CD14-positive monocyte (primary cell): Measurements from ENCODE around the gene KCNA10. TPM values are rescaled to one million over a fixed set of nuclear protein-coding genes. Genes with fewer than 3 reads are reported as not detected.

Experiments
- DNase-seq, 3 donors: peaks; one replicate each; pipeline ENCODE4 v3.0.0-alpha.2; 2011 to 2022
- H2AFZ ChIP-seq: 2 replicates; pipeline ENCODE4 v1.6.0; 2012; ENCODE audit warnings: mild to moderate bottlenecking, low read depth, low read length, inconsistent platforms; ENCODE audit not compliant: insufficient read depth, poor library complexity, severe bottlenecking
- H3K27ac ChIP-seq, 2 donors: 1 replicate in 1 of 2; 2 replicates in 1 of 2; pipeline ENCODE4 v1.5.1; 2012 to 2013; ENCODE audit warnings: low read length in 2 of 2, control low read depth in 1 of 2, inconsistent platforms in 1 of 2, low read depth in 1 of 2, mild to moderate bottlenecking in 1 of 2
- H3K27me3 ChIP-seq, 2 donors: one replicate each; pipeline versions ENCODE4 v1.6.0 to v1.6.1; 2011 to 2013; ENCODE audit warnings: low read length in 2 of 2; ENCODE audit not compliant: control insufficient read depth in 2 of 2, insufficient read depth in 2 of 2
- H3K36me3 ChIP-seq, 2 donors: replicated peaks in 1 of 2; 1 replicate in 1 of 2; 2 replicates in 1 of 2; pipeline versions ENCODE4 v1.5.1 to v1.6.1; 2012 to 2013; ENCODE audit warnings: low read length in 2 of 2, control low read depth in 1 of 2, inconsistent platforms in 1 of 2, mild to moderate bottlenecking in 1 of 2; ENCODE audit not compliant: insufficient read depth in 2 of 2, control insufficient read depth in 1 of 2
- H3K4me1 ChIP-seq, 2 donors: 1 replicate in 1 of 2; 2 replicates in 1 of 2; pipeline versions ENCODE4 v1.5.1 to v1.6.1; 2012 to 2013; ENCODE audit warnings: low read length in 2 of 2, control low read depth in 1 of 2, inconsistent platforms in 1 of 2, mild to moderate bottlenecking in 1 of 2, moderate library complexity in 1 of 2; ENCODE audit not compliant: insufficient read depth in 2 of 2, control insufficient read depth in 1 of 2
- H3K4me2 ChIP-seq: replicated peaks from 2 replicates; pipeline ENCODE3; 2012; ENCODE audit warnings: low read length, moderate library complexity, mild to moderate bottlenecking; ENCODE audit not compliant: poor library complexity, severe bottlenecking; ENCODE audit errors: extremely low read depth
- H3K4me3 ChIP-seq, 3 experiments: fragments of 200-600 bp in 1 of 3; sonication (generic) in 1 of 3; replicated peaks in 1 of 3; 1 replicate in 2 of 3; 2 replicates in 1 of 3; pipeline ENCODE4 v1.5.1; 2011 to 2013; ENCODE audit warnings: low read length in 3 of 3, mild to moderate bottlenecking in 3 of 3, control low read depth in 2 of 3, low read depth in 2 of 3, inconsistent platforms in 1 of 3, moderate library complexity in 1 of 3
- H3K79me2 ChIP-seq: 2 replicates; pipeline ENCODE4 v1.6.0; 2012; ENCODE audit warnings: mild to moderate bottlenecking, control low read depth, inconsistent platforms, low read length, moderate library complexity; ENCODE audit not compliant: insufficient read depth
- H3K9ac ChIP-seq: 2 replicates; pipeline ENCODE4 v1.6.0; 2017; ENCODE audit warnings: low read length, mild to moderate bottlenecking; ENCODE audit not compliant: insufficient read depth, poor library complexity, severe bottlenecking
- H3K9me3 ChIP-seq, 2 donors: replicated peaks in 1 of 2; 1 replicate in 1 of 2; 2 replicates in 1 of 2; pipeline versions ENCODE4 v1.5.1 to v1.6.1; 2012 to 2013; ENCODE audit warnings: low read length in 2 of 2, control low read depth in 1 of 2; ENCODE audit not compliant: control insufficient read depth in 1 of 2, insufficient read depth in 1 of 2
- H4K20me1 ChIP-seq: 2 replicates; pipeline ENCODE4 v1.6.0; 2012; ENCODE audit warnings: mild to moderate bottlenecking, low read length, control low read depth, moderate library complexity; ENCODE audit not compliant: insufficient read depth
- H3K27ac Mint-ChIP-seq, 7 donors: one replicate each; pipeline ENCODE4 v1.8.0; 2020; ENCODE audit warnings: mild to moderate bottlenecking in 7 of 7, mixed read lengths in 7 of 7, moderate library complexity in 6 of 7, inconsistent platforms in 2 of 7
- H3K27me3 Mint-ChIP-seq, 3 donors: one replicate each; pipeline ENCODE4 v1.8.0; 2021 to 2022; ENCODE audit warnings: low read depth in 3 of 3, mild to moderate bottlenecking in 3 of 3, mixed read lengths in 3 of 3, moderate library complexity in 3 of 3, inconsistent platforms in 1 of 3
- H3K36me3 Mint-ChIP-seq, 2 donors: one replicate each; pipeline ENCODE4 v1.8.0; 2020; ENCODE audit warnings: mixed read lengths in 2 of 2, inconsistent platforms in 1 of 2, mild to moderate bottlenecking in 1 of 2
- H3K4me1 Mint-ChIP-seq: one replicate; pipeline ENCODE4 v1.8.0; 2020; ENCODE audit warnings: mild to moderate bottlenecking, mixed read lengths
- H3K4me3 Mint-ChIP-seq, 2 donors: one replicate each; pipeline ENCODE4 v1.8.0; 2020; ENCODE audit warnings: mild to moderate bottlenecking in 2 of 2, mixed read lengths in 2 of 2, moderate library complexity in 1 of 2
- H3K9me3 Mint-ChIP-seq, 7 donors: one replicate each; pipeline ENCODE4 v1.8.0; 2020 to 2022; ENCODE audit warnings: mixed read lengths in 7 of 7, mild to moderate bottlenecking in 6 of 7, moderate library complexity in 6 of 7, inconsistent platforms in 2 of 7
- CTCF ChIP-seq: fragments of 200-600 bp; IDR thresholded peaks from one replicate; pipeline ENCODE4 v1.8.0; 2022; ENCODE audit warnings: antibody characterized with exemption, mild to moderate bottlenecking
- WGBS: methylation state at CpG from one replicate; pipeline ENCODE4 v1.1.5; 2013; ENCODE audit warnings: missing lambda C conversion rate; ENCODE audit not compliant: insufficient coverage; 5-methylcytosine and 5-hydroxymethylcytosine counted together
- intact Hi-C, 2 donors: fragments of 100-400 bp; cut with micrococcal nuclease; formaldehyde crosslinking; loops; one replicate each; pipeline versions ENCODE4 v1.15.0 to v1.15.1; 2023
- polyA plus RNA-seq, 3 donors: library from polyadenylated mRNA; depleted of rRNA in 1 of 3; unstranded in 2 of 3; stranded (reverse) in 1 of 3; fragments of 300-500 nt in 2 of 3; fragments of >200 nt in 1 of 3; fragmentation: Illumina TruSeq in 2 of 3; gene quantifications; 1 replicate in 2 of 3; 2 replicates in 1 of 3; pipeline ENCODE4 v1.2.3, GENCODE V29; 2012 to 2021

Gene KCNA10
- polyA plus RNA-seq, 3 donors: not detected

DNA sequence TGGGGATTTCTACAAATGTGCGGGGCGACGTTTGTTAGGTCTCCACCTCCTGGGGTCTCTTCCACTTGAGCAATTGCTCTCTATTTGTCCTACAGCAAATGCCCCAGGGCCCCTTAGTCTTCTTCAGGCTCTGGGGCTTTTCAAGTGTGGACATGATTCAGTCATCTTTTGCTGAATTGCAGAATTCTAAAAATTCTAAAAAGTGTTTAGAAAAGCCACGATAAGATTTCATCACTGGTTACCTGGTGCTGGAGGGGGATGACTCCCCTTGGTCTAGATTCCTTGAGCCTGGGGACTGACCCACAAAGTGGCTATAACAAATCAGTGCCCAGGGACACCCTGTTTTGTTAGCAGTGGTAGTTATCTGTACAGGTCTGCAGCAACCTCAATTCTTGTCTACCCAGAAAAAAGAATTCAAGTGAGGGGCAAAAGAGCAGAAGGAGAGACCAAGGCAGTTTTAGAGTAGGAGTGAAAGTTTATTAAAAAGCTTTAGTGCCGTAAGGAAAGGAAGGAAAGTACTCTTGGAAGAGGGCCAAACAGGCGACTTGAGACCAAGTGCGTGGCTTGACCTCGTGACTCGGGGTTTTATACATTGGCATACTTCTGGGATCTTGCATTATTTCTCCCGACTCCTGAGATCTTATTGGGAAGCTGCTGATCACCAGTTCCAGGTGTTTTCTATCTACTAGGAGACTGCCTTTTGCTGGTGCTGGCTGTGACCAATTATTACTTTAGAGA, 42.8 kb downstream of the KCNA10 start:
- no peaks in the 10 kb centered on the region for H4K20me1 ChIP-seq
- Mint-ChIP-seq H3K9me3 (peaks cover 0 to 3% (median 0%) of the 10 kb centered on the region in 7 donors), H3K27me3 (peaks cover 2 to 6% (median 3%) of the 10 kb centered on the region in 3 donors), H3K4me3 (no peak overlapping the region), H3K4me1 (no peaks in the 10 kb centered on the region), H3K27ac (no peak overlapping the region), H3K36me3 (no peaks in the 10 kb centered on the region)
- H3K4me3 ChIP-seq: no peak overlapping the region
- no peak for TF ChIP-seq CTCF
- no peaks in the 10 kb centered on the region for H3K79me2 ChIP-seq
- no peak overlapping the region for H3K4me2 ChIP-seq
- WGBS: 62% methylated on average over 6 of the region's 10 CpGs
- DNase-seq: no peak
- H3K27ac ChIP-seq: no peak overlapping the region
- H3K27me3 ChIP-seq: no peaks in the 10 kb centered on the region
- H3K9me3 ChIP-seq: no peaks in the 10 kb centered on the region
- H3K4me1 ChIP-seq: no peaks in the 10 kb centered on the region
- intact Hi-C loops: no loop called here
- H3K9ac ChIP-seq: no peak overlapping the region
- no peak overlapping the region for H2AFZ ChIP-seq
- H3K36me3 ChIP-seq: no peaks in the 10 kb centered on the region

DNA sequence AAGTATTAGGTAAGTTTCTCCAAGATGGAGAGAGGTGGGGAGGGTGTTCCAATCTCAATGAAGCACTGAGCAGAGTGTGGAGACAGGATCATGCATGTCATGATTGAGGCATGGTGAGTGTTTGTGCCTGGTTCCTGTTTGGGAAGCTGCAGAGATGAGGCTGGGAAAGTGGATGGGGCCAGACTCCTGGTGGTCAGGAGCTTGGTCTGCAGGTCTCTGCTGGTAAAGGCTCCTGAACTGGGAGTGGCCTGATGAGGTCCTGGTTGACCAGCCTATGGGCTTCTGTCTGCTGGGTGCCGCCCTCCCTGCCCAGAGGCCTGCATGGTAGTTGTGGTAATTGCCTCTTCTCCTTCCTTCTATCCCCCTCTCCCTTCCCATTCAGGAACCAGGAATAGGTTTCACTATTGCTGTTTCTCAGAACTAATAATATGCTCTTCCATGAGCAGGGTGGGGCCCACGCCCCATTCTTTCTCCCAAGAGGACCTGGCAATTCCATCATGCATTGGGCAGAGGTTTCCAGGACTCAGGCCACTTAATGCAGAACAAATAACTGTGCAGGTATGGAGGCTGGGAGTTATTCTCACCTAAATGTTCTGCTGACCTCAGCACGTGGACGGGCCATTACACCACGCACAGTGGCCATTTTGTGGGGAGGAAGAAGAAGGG, 43.5 kb downstream of the KCNA10 start:
- DNase-seq: no peak
- Histone ChIP-seq H3K36me3 (no peaks in the 10 kb centered on the region), H3K27ac (no peak overlapping the region), H3K79me2 (no peaks in the 10 kb centered on the region), H3K9me3 (no peaks in the 10 kb centered on the region), H3K27me3 (no peaks in the 10 kb centered on the region), H3K9ac (no peak overlapping the region), H3K4me3 (no peak overlapping the region), H3K4me1 (no peaks in the 10 kb centered on the region), H3K4me2 (no peak overlapping the region), H2AFZ (no peak overlapping the region), H4K20me1 (no peaks in the 10 kb centered on the region)
- Mint-ChIP-seq H3K4me1 (no peaks in the 10 kb centered on the region), H3K36me3 (no peaks in the 10 kb centered on the region), H3K9me3 (peaks cover 0 to 3% (median 0%) of the 10 kb centered on the region in 7 donors), H3K27ac (no peak overlapping the region), H3K27me3 (peaks cover 2 to 6% (median 3%) of the 10 kb centered on the region in 3 donors), H3K4me3 (no peak overlapping the region)
- no peak for TF ChIP-seq CTCF
- 93% methylated on average over 5 of the region's 5 CpGs for WGBS
- intact Hi-C loops: no loop called here
